SU-DHL-6 (cell line): ENCODE measurements around the gene PDE3A.
"Not testable (repeated sequence)": the region's sequence is repeated elsewhere in the genome, so short reads cannot be mapped to it uniquely, and the experiment has no call there.

Experiments
- H2AFZ ChIP-seq: fragments of 200-600 bp; sonication (generic); 2 replicates; pipeline ENCODE4 v1.6.1; 2014; ENCODE audit warnings: low read depth, mild to moderate bottlenecking, moderate library complexity, mixed read lengths, antibody characterized with exemption, low read length; ENCODE audit not compliant: severe bottlenecking
- H3F3A ChIP-seq: fragments of 200-600 bp; shearing (Covaris generic); 2 replicates; pipeline ENCODE4 v1.6.0; 2016; ENCODE audit warnings: antibody characterized with exemption, mild to moderate bottlenecking; ENCODE audit not compliant: insufficient read depth
- H3K27ac ChIP-seq: fragments of 200-600 bp; sonication (generic); 2 replicates; pipeline ENCODE4 v1.5.1; 2016; ENCODE audit warnings: low read depth, mild to moderate bottlenecking, low read length, moderate library complexity, mixed read lengths
- H3K27me3 ChIP-seq: fragments of 200-600 bp; sonication (generic), shearing (Covaris generic); 2 replicates; pipeline ENCODE4 v1.6.0; 2014; ENCODE audit warnings: mild to moderate bottlenecking, low read length
- H3K36me3 ChIP-seq: fragments of 200-600 bp; sonication (generic); 2 replicates; pipeline ENCODE4 v1.6.1; 2014; ENCODE audit warnings: mild to moderate bottlenecking, low read length, mixed read lengths
- H3K4me2 ChIP-seq: fragments of 300-600, 200-600 bp; shearing (Covaris generic), sonication (generic); 2 replicates; pipeline ENCODE4 v1.6.0; 2014; ENCODE audit warnings: low read length, low read depth, mild to moderate bottlenecking; ENCODE audit not compliant: poor library complexity, severe bottlenecking
- H3K4me3 ChIP-seq: fragments of 200-600 bp; sonication (generic); 2 replicates; pipeline ENCODE4 v1.5.1; 2014; ENCODE audit warnings: antibody characterized with exemption, low read length, mild to moderate bottlenecking, mixed read lengths; ENCODE audit not compliant: insufficient read depth, poor library complexity, severe bottlenecking
- H3K79me2 ChIP-seq: fragments of 200-600 bp; sonication (generic); 2 replicates; pipeline ENCODE4 v1.6.1; 2014; ENCODE audit warnings: mild to moderate bottlenecking, low read length, moderate library complexity; ENCODE audit not compliant: insufficient read depth
- H3K9ac ChIP-seq: fragments of 200-600 bp; sonication (generic); 2 replicates; pipeline ENCODE4 v1.7.0; 2014; ENCODE audit warnings: mild to moderate bottlenecking, low read length
- H3K9me2 ChIP-seq: fragments of 200-600 bp; sonication (generic); replicated peaks from 2 replicates; pipeline ENCODE4 v1.6.1; 2014; ENCODE audit warnings: low read length; ENCODE audit not compliant: insufficient read depth
- H3K9me3 ChIP-seq: fragments of 200-600 bp; sonication (generic); 2 replicates; pipeline ENCODE4 v1.6.1; 2014; ENCODE audit warnings: low read length, mixed read lengths; ENCODE audit not compliant: insufficient read depth
- H4K20me1 ChIP-seq: fragments of 200-600 bp; sonication (generic); 2 replicates; pipeline ENCODE4 v1.6.1; 2014; ENCODE audit warnings: low read depth, mild to moderate bottlenecking, antibody characterized with exemption, low read length, moderate library complexity, mixed read lengths
- CTCF ChIP-seq: fragments of 200-600 bp; sonication (generic); IDR thresholded peaks from one replicate; pipeline ENCODE4 v1.5.1; 2017; ENCODE audit warnings: antibody characterized with exemption, mild to moderate bottlenecking, low read length, moderate library complexity; ENCODE audit not compliant: insufficient read depth, poor library complexity, severe bottlenecking
- EZH2phosphoT487 ChIP-seq: fragments of 200-600 bp; sonication (generic), shearing (Covaris generic); conservative IDR thresholded peaks from 2 replicates; pipeline ENCODE4 v1.6.1; 2018; ENCODE audit warnings: mild to moderate bottlenecking, antibody characterized with exemption, low read length, moderate library complexity, mixed read lengths

PDE3A gene

GRCh38 chr12:20549108-20549719, 180.9 kb downstream of the PDE3A start:
- no peaks in the 10 kb centered on the region for H4K20me1 ChIP-seq
- no peak overlapping the region for H3K9ac ChIP-seq
- no peak overlapping the region for H3K4me3 ChIP-seq
- no peaks in the 10 kb centered on the region for H3K79me2 ChIP-seq
- H3K4me2 ChIP-seq, result no peak overlapping the region
- H3F3A ChIP-seq, result no peaks in the 10 kb centered on the region
- H3K27me3 ChIP-seq, result no peaks in the 10 kb centered on the region
- H3K9me2 ChIP-seq, result no peaks in the 10 kb centered on the region
- no peaks in the 10 kb centered on the region for H3K36me3 ChIP-seq
- no peaks in the 10 kb centered on the region for H3K9me3 ChIP-seq
- H3K27ac ChIP-seq, result no peak overlapping the region
- H2AFZ ChIP-seq, result no peak overlapping the region
- TF ChIP-seq CTCF, result no peak
- no peak for TF ChIP-seq EZH2phosphoT487

- H3K27ac ChIP-seq, H3K9me3 ChIP-seq, H3K4me2 ChIP-seq: not testable (repeated sequence)
Measured at GRCh38 chr12:20551742-20552442, 183.6 kb downstream of the PDE3A start.

GRCh38 chr12:20552586-20552985, 184.2 kb downstream of the PDE3A start:
- H3K4me2 ChIP-seq, H2AFZ ChIP-seq, H3K79me2 ChIP-seq, H3K4me3 ChIP-seq, H3K9me3 ChIP-seq, H3K27me3 ChIP-seq, H4K20me1 ChIP-seq, H3K9ac ChIP-seq, H3K27ac ChIP-seq, H3K9me2 ChIP-seq, H3F3A ChIP-seq, H3K36me3 ChIP-seq: not testable (repeated sequence)

More at GRCh38 chr12:20551742-20552442, 183.6 kb downstream of the PDE3A start:
- not testable (repeated sequence) for H3K36me3 ChIP-seq, H3K79me2 ChIP-seq, H3K9me2 ChIP-seq, H3K4me3 ChIP-seq, H3F3A ChIP-seq, H3K9ac ChIP-seq, H2AFZ ChIP-seq, H3K27me3 ChIP-seq, H4K20me1 ChIP-seq

- Histone ChIP-seq H3K9me2 (no peaks in the 10 kb centered on the region), H3F3A (no peaks in the 10 kb centered on the region), H3K4me3 (no peak overlapping the region), H2AFZ (no peak overlapping the region), H3K36me3 (no peaks in the 10 kb centered on the region), H3K79me2 (no peaks in the 10 kb centered on the region), H3K27me3 (no peaks in the 10 kb centered on the region), H3K4me2 (no peak overlapping the region), H3K27ac (no peak overlapping the region), H3K9me3 (no peaks in the 10 kb centered on the region), H3K9ac (no peak overlapping the region), H4K20me1 (no peaks in the 10 kb centered on the region)
- TF ChIP-seq EZH2phosphoT487 (no peak), CTCF (no peak)
Measured at GRCh38 chr12:20555015-20555414, 186.7 kb downstream of the PDE3A start.
